GM10248 (cell line): ENCODE results near the gene ERI3.

ENCODE experiments used
- CTCF ChIA-PET: fragments of 300-600 bp; sonication (Branson Sonifier 250); formaldehyde crosslinking; extraction: SDS; loops from one replicate; lab custom pipeline; 2021; ENCODE audit warnings: antibody characterized with exemption; lab: Yijun Ruan, JAX
- POLR2A ChIA-PET: fragments of 350-650 bp; sonication (Branson Sonifier 250); formaldehyde crosslinking; extraction: SDS; loops from one replicate; lab custom pipeline; 2020; ENCODE audit warnings: antibody characterized with exemption; lab: Yijun Ruan, JAX
- DNase-seq: peaks from one replicate; pipeline ENCODE4 v3.0.0; 2012; ENCODE audit errors: extremely low spot score
- TF ChIP-seq, protein P1 (sequence below): IDR thresholded peaks from 2 replicates; pipeline ENCODE4 v1.5.1; 2012; ENCODE audit warnings: mild to moderate bottlenecking, low read depth; ENCODE audit errors: extremely low read depth, missing control alignments, control extremely low read depth

The ERI3 gene

DNA sequence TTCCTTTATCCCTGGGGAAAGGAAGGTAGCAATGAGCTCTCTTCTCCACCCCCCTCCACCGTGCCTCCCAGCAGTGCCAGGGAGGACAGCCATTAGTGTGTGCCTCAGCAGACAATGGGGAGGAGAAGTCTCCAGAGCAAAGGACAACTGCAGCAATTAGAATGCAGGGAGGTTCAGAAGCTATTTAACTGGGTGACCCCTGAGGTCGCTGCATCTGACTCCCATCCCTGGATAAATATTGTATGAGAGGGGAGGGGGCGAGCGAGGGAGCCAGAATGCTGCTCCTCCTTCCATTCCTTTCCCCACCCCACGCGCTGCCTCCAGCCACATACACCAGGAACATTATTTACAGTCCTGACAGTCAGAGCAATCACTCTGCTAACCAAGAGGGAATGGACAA lies 59.0 kb downstream of the ERI3 start:
- TF ChIP-seq, protein P1, sequence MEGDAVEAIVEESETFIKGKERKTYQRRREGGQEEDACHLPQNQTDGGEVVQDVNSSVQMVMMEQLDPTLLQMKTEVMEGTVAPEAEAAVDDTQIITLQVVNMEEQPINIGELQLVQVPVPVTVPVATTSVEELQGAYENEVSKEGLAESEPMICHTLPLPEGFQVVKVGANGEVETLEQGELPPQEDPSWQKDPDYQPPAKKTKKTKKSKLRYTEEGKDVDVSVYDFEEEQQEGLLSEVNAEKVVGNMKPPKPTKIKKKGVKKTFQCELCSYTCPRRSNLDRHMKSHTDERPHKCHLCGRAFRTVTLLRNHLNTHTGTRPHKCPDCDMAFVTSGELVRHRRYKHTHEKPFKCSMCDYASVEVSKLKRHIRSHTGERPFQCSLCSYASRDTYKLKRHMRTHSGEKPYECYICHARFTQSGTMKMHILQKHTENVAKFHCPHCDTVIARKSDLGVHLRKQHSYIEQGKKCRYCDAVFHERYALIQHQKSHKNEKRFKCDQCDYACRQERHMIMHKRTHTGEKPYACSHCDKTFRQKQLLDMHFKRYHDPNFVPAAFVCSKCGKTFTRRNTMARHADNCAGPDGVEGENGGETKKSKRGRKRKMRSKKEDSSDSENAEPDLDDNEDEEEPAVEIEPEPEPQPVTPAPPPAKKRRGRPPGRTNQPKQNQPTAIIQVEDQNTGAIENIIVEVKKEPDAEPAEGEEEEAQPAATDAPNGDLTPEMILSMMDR = no peak
- ChIA-PET POLR2A (no interaction called here), CTCF (interaction anchor here (0.7 to 1.6 kb wide), 5 partner anchors 8 to 357 kb away, joined by 3 to 4 read pairs (median 3); no protein-coding TSS in a partner anchor)
- DNase-seq = no peak

DNA sequence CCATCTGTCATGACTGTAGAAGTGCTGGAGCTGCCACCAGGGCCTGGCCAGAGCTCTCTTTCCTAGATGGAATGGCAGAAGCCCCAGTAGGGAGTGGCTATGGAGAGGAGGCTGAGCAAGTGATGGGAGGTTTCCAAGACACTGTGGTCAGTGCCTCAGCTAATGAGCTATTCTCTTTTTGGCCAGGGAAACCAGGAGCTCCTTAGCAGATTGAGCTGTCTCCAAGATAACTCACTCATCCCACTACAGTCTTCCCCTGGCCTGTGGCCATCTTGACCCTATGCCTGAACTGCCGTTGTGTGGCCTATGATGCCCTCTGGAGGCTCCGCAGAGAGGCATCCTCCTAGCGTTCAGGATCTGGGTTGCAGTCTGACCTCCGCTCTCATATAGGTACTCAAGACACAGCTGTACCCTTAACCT lies 60.5 kb downstream of the ERI3 start:
- TF ChIP-seq, protein P1 = no peak
- POLR2A ChIA-PET = no interaction called here
- CTCF ChIA-PET = interaction anchor here (0.9 to 1.6 kb wide), 2 partner anchors 10 to 20 kb away, joined by 3 to 4 read pairs; no protein-coding TSS in a partner anchor
- DNase-seq = no peak

DNA sequence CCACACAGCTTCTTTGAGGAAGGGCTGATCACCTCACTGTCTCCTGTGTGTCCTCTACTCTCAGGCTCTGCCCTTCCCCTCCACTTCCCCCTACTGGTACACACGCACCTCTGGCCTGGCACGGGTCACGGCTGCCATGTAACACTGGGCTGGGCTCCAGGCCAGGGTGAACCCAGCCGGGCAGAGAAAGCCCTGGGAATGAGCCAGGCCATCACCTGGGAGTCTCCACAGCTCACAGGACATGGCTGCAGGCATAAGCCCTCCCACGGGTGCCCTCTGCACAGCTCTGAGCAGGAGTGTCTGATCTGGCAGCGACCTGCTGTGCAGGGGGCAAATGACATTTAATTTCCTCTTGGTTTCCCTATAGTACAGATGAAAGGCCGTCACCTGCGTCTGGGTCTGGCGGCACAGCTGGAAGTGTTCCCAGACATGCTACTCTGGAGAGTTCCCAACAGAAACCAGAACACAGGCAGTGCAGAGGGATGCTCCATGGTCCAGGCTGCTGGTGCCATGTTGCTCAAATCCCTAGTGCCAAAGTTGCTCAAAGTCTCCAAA lies 61.2 kb downstream of the ERI3 start:
- ChIA-PET CTCF (interaction anchor here (1.0 to 1.6 kb wide), 2 partner anchors 9 to 12 kb away, joined by 3 read pairs; no protein-coding TSS in a partner anchor), POLR2A (no interaction called here)
- TF ChIP-seq, protein P1 = no peak
- no peak for DNase-seq

GRCh38 chr1:44292651-44293050 lies 62.4 kb downstream of the ERI3 start:
- no peak for DNase-seq
- CTCF ChIA-PET = interaction anchor here (0.9 kb wide), 1 partner anchor 156 kb away, joined by 3 read pairs; no protein-coding TSS in a partner anchor
- TF ChIP-seq, protein P1 = no peak
- POLR2A ChIA-PET = no interaction called here

DNA sequence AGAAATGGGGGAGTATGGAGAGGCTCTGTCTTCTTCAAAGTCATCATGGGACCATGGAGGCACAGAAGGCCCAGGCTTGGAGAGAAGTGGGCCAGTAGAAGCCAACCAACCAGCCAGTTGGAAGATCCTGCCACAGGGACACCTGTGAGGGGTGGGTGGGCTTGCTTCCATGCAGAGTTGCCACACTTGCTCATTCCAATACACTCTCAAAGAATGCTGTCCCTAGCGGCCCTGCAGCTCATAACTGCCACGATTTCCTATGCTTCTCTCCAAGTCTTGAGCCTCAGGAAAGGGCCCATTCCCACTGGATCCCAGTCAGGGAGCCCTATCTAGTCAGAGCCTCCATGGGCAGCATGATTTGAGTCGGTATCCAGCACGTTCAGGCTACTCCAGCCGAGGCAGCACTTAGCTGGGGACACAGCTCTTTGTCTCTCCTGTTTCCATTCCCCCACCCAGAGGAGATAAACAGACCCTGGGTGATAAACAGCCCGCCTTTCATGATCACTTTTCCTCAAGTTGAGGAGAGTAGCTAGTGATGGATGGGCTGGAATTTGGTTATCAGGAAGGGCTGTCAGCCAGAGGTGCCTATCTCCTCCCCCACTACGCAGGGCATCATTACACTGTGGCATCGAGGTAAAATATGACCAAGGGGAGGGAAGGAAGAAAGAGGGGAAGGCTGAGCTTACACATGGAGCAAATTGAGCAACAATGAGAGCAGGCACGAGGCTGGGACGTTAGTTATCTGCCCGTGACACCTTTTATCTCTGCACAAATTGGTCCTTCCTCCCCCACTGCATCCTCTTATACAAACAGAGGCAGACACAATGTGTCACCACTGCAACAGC lies 64.6 kb downstream of the ERI3 start:
- POLR2A ChIA-PET = no interaction called here
- DNase-seq = no peak
- CTCF ChIA-PET = interaction anchor here (0.8 to 1.5 kb wide), 4 partner anchors 12 to 72 kb away, joined by 3 read pairs; no protein-coding TSS in a partner anchor
- TF ChIP-seq, protein P1 = no peak

GRCh38 chr1:44289530-44289929 lies 65.5 kb downstream of the ERI3 start:
- POLR2A ChIA-PET = no interaction called here
- TF ChIP-seq, protein P1 = no peak
- CTCF ChIA-PET = interaction anchor here (1.1 kb wide), 2 partner anchors 11 to 71 kb away, joined by 3 read pairs; no protein-coding TSS in a partner anchor
- no peak for DNase-seq
